HL-60 (cell line): ENCODE measurements around the gene MALL.

ENCODE experiments used
- CTCF ChIP-seq: IDR thresholded peaks from one replicate; pipeline ENCODE4 v1.5.1; 2011; ENCODE audit warnings: low read length, control low read depth, inconsistent platforms; ENCODE audit not compliant: insufficient read depth
- GABPA ChIP-seq: IDR thresholded peaks from 2 replicates; pipeline ENCODE4 v1.6.1; 2012; ENCODE audit warnings: low read depth
- POLR2AphosphoS5 ChIP-seq: IDR thresholded peaks from 2 replicates; pipeline ENCODE4 v1.6.1; 2012; ENCODE audit warnings: low read depth
- REST ChIP-seq: IDR thresholded peaks from 2 replicates; pipeline ENCODE4 v1.6.1; 2012; ENCODE audit warnings: low read depth; ENCODE audit not compliant: insufficient replicate concordance
- SPI1 ChIP-seq: IDR thresholded peaks from 2 replicates; pipeline ENCODE4 v1.6.1; 2012; ENCODE audit warnings: low read depth, mild to moderate bottlenecking, borderline replicate concordance

- TF ChIP-seq CTCF (no peak), GABPA (no peak), REST (no peak), SPI1 (no peak), POLR2AphosphoS5 (no peak)
Observed at GRCh38 chr2:110099471-110100225, 16.0 kb downstream of the MALL start.
